Coronary artery (tissue), 2 donors: ENCODE data around the gene SAP30L.

Experiments
- DNase-seq: peaks from one replicate; pipeline ENCODE4 v3.0.0-alpha.2; 2017; ENCODE audit warnings: low spot score
- H3K27ac ChIP-seq, 2 donors: fragments of 200-600 bp; sonication (generic); one replicate each; pipeline ENCODE4 v1.5.1; 2016 to 2019
- H3K4me3 ChIP-seq: fragments of 200-600 bp; sonication (generic); 2 replicates; pipeline ENCODE4 v1.5.1; 2016; ENCODE audit warnings: mild to moderate bottlenecking, moderate library complexity
- CTCF ChIP-seq: fragments of 200-600 bp; sonication (generic); IDR thresholded peaks from one replicate; pipeline ENCODE4 v1.5.1; 2019; ENCODE audit warnings: antibody characterized with exemption

SAP30L gene

DNA sequence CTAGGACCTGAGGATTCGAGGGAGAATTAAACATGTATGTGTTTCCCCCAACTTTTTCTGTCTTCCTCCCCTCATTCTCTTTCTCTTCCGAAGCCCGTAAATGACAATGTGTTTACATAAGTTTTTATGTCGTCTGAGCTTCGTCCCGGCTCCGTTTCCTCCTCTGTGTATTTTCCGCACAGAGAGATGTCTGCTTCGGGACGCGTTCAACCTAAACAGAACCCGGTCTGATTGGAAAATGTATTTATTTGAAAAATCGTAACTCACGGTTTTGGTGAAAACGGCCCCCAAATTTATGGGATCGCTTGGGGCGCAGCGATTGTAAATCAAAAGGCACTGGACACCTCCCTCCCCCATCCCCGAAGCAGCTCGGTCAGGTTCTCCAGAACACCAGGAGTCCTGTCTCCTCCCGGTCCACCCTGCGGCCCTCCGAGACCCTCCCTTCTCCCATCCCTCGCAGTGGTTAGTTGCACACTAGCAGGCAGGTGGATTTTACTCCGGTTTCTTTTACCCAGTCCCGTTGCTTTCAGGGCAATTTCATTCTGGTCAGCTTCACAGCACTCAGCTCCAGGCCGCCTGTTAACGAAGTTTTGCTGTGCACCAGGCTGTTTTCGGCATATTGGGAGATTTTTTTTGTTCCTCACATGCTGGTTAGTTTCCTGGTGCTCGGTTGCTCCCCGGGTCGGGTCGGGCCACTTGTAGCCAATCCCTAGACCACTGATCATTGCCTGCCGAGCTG is 38.0 kb downstream of the SAP30L start:
- Histone ChIP-seq H3K4me3 (no peak overlapping the region), H3K27ac (no peak overlapping the region)
- DNase-seq, result no peak
- TF ChIP-seq CTCF, result no peak

- Histone ChIP-seq H3K4me3 (no peak overlapping the region), H3K27ac (no peak overlapping the region)
- no peak for TF ChIP-seq CTCF
- no peak for DNase-seq
Measured at GRCh38 chr5:154484393-154485095, 38.7 kb downstream of the SAP30L start.

GRCh38 chr5:154485096-154485491 is 39.3 kb downstream of the SAP30L start:
- no peak overlapping the region for H3K27ac ChIP-seq
- no peak for TF ChIP-seq CTCF
- H3K4me3 ChIP-seq, result no peak overlapping the region
- DNase-seq, result no peak

DNA sequence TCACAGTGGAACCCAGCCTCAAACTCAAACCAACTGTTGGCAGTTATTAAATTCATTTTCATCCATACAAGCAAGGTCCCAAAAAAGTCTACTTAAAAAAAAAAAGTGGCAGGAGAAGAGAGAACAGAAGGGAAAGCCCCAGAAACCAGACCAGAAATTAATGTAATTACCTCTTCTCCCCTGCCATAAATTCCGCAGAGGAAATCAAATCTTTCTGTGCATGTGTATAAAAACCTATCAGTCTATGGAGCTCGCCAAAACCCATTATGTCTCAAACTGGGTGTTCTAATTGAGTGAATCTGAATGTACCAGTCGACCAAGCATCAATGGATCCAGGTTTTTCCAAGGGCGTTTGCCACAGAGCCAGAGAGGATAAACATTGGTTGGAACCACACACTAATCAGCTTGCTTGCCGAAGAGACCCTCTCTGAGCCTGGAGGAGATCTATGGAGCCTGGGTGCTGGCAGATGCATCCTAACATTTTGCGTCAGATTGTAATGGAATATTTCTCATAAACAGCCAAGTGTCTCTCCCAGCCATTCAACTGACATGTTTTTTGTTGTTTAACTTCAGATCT is 40.1 kb downstream of the SAP30L start:
- TF ChIP-seq CTCF, result no peak
- no peak overlapping the region for H3K4me3 ChIP-seq
- DNase-seq, result no peak
- H3K27ac ChIP-seq, result no peak overlapping the region

GRCh38 chr5:154486427-154486866 is 40.6 kb downstream of the SAP30L start:
- H3K27ac ChIP-seq, result no peak overlapping the region
- H3K4me3 ChIP-seq, result no peak overlapping the region
- no peak for DNase-seq
- TF ChIP-seq CTCF, result no peak

GRCh38 chr5:154487541-154487940 is 41.7 kb downstream of the SAP30L start:
- no peak for TF ChIP-seq CTCF
- no peak overlapping the region for H3K27ac ChIP-seq
- no peak overlapping the region for H3K4me3 ChIP-seq
- DNase-seq, result no peak
